HL-60 (cell line): ENCODE results near the gene IL31.

Experiments used
- POLR2AphosphoS5 ChIP-seq: IDR thresholded peaks from 2 replicates; pipeline ENCODE4 v1.6.1; 2012; ENCODE audit warnings: low read depth
- TF ChIP-seq, protein P1 (sequence below): IDR thresholded peaks from one replicate; pipeline ENCODE4 v1.5.1; 2011; ENCODE audit warnings: low read length, control low read depth, inconsistent platforms; ENCODE audit not compliant: insufficient read depth

DNA sequence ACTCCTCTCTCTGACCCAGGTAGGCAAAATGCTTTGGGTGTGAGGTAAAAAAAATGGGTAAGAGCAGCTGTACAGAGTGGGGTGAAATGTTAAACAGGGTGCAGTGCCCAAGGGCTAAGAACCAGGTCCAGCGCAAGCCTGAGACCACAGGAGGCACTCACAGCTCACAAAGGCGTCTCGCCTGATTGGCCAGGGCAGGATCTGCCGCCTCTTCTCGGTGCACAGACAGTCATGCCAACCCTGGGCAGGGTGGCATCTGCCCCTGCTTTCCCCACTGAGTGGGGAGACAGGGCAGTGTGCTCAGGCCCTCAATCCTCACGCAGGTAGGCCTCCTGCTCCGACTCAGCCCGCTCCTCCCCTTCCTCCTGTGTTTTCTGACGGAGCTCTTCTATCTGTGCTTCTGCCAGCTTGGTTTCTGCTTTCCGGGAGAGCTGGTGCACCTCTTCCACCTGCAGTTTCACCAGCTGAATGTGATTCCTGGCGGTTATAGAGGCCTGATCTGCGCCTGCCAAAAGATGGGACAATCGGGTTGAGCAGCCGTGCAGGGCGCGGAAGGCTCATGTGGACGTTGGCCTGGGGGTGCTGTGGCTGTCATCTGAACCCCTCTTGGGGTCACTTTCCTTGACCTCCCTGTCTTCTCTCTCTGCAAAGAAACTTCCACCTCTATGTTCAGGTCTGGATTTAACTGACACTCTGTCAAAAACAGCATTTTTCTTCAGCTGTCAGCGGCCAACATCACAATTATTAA lies 34.2 kb upstream of the IL31 start:
- TF ChIP-seq, protein P1, sequence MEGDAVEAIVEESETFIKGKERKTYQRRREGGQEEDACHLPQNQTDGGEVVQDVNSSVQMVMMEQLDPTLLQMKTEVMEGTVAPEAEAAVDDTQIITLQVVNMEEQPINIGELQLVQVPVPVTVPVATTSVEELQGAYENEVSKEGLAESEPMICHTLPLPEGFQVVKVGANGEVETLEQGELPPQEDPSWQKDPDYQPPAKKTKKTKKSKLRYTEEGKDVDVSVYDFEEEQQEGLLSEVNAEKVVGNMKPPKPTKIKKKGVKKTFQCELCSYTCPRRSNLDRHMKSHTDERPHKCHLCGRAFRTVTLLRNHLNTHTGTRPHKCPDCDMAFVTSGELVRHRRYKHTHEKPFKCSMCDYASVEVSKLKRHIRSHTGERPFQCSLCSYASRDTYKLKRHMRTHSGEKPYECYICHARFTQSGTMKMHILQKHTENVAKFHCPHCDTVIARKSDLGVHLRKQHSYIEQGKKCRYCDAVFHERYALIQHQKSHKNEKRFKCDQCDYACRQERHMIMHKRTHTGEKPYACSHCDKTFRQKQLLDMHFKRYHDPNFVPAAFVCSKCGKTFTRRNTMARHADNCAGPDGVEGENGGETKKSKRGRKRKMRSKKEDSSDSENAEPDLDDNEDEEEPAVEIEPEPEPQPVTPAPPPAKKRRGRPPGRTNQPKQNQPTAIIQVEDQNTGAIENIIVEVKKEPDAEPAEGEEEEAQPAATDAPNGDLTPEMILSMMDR = no peak
- TF ChIP-seq POLR2AphosphoS5 = no peak
